ENCODE results near the gene MRPL49.

Gene MRPL49

GRCh38 chr11:65121447-65121864 lies 665 bp upstream of the MRPL49 start:
- H3K4me1 Mint-ChIP-seq: peaks cover 68% of the 10 kb centered on the region
- no peak for ATAC-seq
- H3K36me3 Mint-ChIP-seq: peaks cover 53% of the 10 kb centered on the region

GRCh38 chr11:65124480-65125196 lies 2.5 kb downstream of the MRPL49 start:
- no peak for ATAC-seq
- Mint-ChIP-seq H3K9me3 (no peaks in the 10 kb centered on the region), H3K4me1 (peaks cover 72% of the 10 kb centered on the region), H3K4me3 (no peak overlapping the region), H3K36me3 (peaks cover 63% of the 10 kb centered on the region), H3K27me3 (no peaks in the 10 kb centered on the region), H3K27ac (no peak overlapping the region)

More at GRCh38 chr11:65121447-65121864, 665 bp upstream of the MRPL49 start:
- Mint-ChIP-seq H3K27ac (peak overlapping the region; percentile 100), H3K27me3 (no peaks in the 10 kb centered on the region), H3K9me3 (no peaks in the 10 kb centered on the region), H3K4me3 (peak overlapping the region; percentile 99)

DNA sequence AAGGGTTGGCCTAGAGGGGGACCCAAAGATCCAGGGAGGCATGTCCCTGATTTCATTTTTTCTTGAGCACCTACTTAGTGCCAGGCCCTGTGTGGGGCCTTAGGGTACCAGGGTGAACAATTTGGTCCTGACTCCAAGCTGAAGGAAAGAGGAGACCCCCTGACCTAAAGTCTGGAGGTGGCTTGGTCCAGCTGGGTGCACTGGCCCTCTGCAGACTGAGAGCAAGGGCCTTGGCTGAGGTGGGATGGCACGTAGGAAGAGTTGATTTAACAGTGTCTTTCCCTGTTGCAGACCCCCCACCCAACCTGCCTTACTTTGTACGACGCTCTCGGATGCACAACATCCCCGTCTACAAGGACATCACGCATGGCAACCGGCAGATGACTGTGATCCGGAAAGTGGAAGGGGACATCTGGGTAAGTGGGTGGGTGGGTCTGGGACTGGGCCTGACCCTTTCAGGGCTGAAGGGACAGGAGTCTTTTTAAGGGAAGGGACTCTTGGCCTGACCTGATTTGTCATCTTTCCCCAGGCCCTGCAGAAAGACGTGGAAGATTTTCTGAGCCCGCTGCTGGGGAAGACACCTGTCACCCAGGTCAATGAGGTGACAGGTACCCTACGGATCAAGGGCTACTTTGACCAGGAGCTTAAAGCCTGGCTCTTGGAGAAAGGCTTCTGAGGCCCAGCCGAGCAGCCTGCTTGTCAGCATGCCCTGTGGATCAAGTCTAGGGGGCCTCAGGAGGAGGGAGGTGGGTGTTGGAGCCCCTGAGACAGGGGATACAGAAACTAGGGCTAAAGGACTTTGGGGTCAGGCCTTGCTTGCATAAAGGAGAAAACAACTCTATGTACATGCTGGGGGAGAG lies 3.3 kb downstream of the MRPL49 start:
- H3K27ac Mint-ChIP-seq: no peak overlapping the region
- H3K4me3 Mint-ChIP-seq: no peak overlapping the region
- no peaks in the 10 kb centered on the region for H3K9me3 Mint-ChIP-seq
- ATAC-seq: no peak
- no peaks in the 10 kb centered on the region for H3K27me3 Mint-ChIP-seq
- peaks cover 67% of the 10 kb centered on the region for H3K36me3 Mint-ChIP-seq
- H3K4me1 Mint-ChIP-seq: peaks cover 75% of the 10 kb centered on the region

- no peak overlapping the region for H3K4me3 Mint-ChIP-seq
- no peaks in the 10 kb centered on the region for H3K27me3 Mint-ChIP-seq
- H3K27ac Mint-ChIP-seq: peak overlapping the region; percentile 38
- no peaks in the 10 kb centered on the region for H3K9me3 Mint-ChIP-seq
- ATAC-seq: no peak
- peaks cover 62% of the 10 kb centered on the region for H3K36me3 Mint-ChIP-seq
- H3K4me1 Mint-ChIP-seq: peaks cover 75% of the 10 kb centered on the region
Measured at GRCh38 chr11:65126624-65127274, 4.6 kb downstream of the MRPL49 start.

- Mint-ChIP-seq H3K4me1 (peaks cover 77% of the 10 kb centered on the region), H3K4me3 (no peak overlapping the region), H3K9me3 (no peaks in the 10 kb centered on the region), H3K27me3 (no peaks in the 10 kb centered on the region), H3K27ac (peak overlapping the region; percentile 38), H3K36me3 (peaks cover 62% of the 10 kb centered on the region)
- ATAC-seq: no peak
Measured at GRCh38 chr11:65127473-65128181, 5.5 kb downstream of the MRPL49 start.

- no peak for ATAC-seq
- Mint-ChIP-seq H3K4me1 (peaks cover 78% of the 10 kb centered on the region), H3K36me3 (peaks cover 71% of the 10 kb centered on the region), H3K9me3 (no peaks in the 10 kb centered on the region), H3K27me3 (no peaks in the 10 kb centered on the region), H3K27ac (no peak overlapping the region), H3K4me3 (no peak overlapping the region)
Measured at GRCh38 chr11:65128182-65129145, 6.3 kb downstream of the MRPL49 start.

DNA sequence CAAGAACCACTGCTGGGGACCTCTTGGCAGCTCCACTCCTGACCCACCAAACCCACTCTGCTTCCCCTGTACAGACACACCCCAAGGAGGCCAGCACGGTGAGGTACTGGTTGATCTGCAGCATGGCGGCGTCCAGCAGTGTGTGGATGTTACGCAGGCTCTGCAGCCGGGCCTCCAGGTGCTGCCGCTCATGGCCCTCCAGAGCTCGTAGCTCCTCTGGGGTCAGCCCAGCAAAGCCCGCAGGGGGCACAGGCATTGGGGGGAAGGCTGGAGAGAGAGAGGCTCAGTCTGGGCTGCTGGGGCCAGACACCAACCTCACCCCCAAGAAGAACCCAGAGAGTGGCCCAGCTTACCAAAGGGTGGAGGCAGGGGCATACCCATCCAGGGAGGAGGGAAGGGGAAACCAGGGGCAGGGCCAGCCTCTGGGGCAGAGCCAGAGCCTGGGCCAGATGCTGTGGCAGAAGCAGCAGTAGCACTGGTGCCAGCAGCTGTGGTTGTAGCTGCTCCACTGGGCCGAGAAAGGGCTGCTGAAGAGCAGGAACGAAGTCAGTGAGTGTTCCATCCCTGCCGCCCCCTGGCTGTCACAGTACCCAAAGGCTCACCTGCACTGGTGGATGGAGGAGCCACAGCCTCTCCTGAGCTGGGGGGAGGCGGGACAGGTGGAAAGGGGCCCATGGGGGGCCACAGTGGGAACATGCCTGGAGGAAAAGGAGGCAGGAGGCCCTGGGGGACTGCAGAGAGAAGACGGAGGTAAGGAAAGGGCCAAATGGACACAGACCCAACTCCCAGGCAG lies 7.7 kb downstream of the MRPL49 start:
- Mint-ChIP-seq H3K36me3 (peaks cover 70% of the 10 kb centered on the region), H3K4me1 (peaks cover 72% of the 10 kb centered on the region), H3K4me3 (peak overlapping the region; percentile 73), H3K27ac (peak overlapping the region; percentile 98), H3K27me3 (no peaks in the 10 kb centered on the region), H3K9me3 (no peaks in the 10 kb centered on the region)
- ATAC-seq: no peak

- H3K27ac Mint-ChIP-seq: peak overlapping the region; percentile 98
- H3K4me1 Mint-ChIP-seq: peaks cover 81% of the 10 kb centered on the region
Measured at GRCh38 chr11:65130631-65131416, 8.7 kb downstream of the MRPL49 start.

GRCh38 chr11:65131417-65131776 lies 9.3 kb downstream of the MRPL49 start:
- no peak for ATAC-seq
- Mint-ChIP-seq H3K27me3 (no peaks in the 10 kb centered on the region), H3K4me3 (peak overlapping the region; percentile 94), H3K4me1 (peaks cover 85% of the 10 kb centered on the region), H3K27ac (peak overlapping the region; percentile 98), H3K36me3 (peaks cover 60% of the 10 kb centered on the region), H3K9me3 (no peaks in the 10 kb centered on the region)

More at GRCh38 chr11:65130631-65131416, 8.7 kb downstream of the MRPL49 start:
- H3K9me3 Mint-ChIP-seq: no peaks in the 10 kb centered on the region
- H3K27me3 Mint-ChIP-seq: no peaks in the 10 kb centered on the region
- no peak for ATAC-seq
- H3K4me3 Mint-ChIP-seq: peak overlapping the region; percentile 73
- H3K36me3 Mint-ChIP-seq: peaks cover 63% of the 10 kb centered on the region

GRCh38 chr11:65131895-65132237 lies 9.7 kb downstream of the MRPL49 start:
- Mint-ChIP-seq H3K27ac (peak overlapping the region; percentile 98), H3K4me1 (peaks cover 85% of the 10 kb centered on the region), H3K9me3 (no peaks in the 10 kb centered on the region), H3K4me3 (peak overlapping the region; percentile 94), H3K36me3 (peaks cover 58% of the 10 kb centered on the region), H3K27me3 (no peaks in the 10 kb centered on the region)
- ATAC-seq: no peak

GRCh38 chr11:65132238-65132987 lies 10.3 kb downstream of the MRPL49 start:
- peak overlapping the region; percentile 94 for H3K4me3 Mint-ChIP-seq
- H3K9me3 Mint-ChIP-seq: no peaks in the 10 kb centered on the region
- ATAC-seq: peak; percentile 80
- H3K4me1 Mint-ChIP-seq: peaks cover 84% of the 10 kb centered on the region
- peaks cover 53% of the 10 kb centered on the region for H3K36me3 Mint-ChIP-seq
- peak overlapping the region; percentile 98 for H3K27ac Mint-ChIP-seq
- H3K27me3 Mint-ChIP-seq: no peaks in the 10 kb centered on the region

GRCh38 chr11:65132988-65133700 lies 11.0 kb downstream of the MRPL49 start:
- Mint-ChIP-seq H3K9me3 (no peaks in the 10 kb centered on the region), H3K4me3 (peak overlapping the region; percentile 94), H3K4me1 (peaks cover 81% of the 10 kb centered on the region), H3K27me3 (no peaks in the 10 kb centered on the region), H3K27ac (peak overlapping the region; percentile 98), H3K36me3 (peaks cover 48% of the 10 kb centered on the region)
- ATAC-seq: peak; percentile 57

All from stimulated activated memory B cell treated with anti-CD40 and anti-IgM and Interleukin-4, amounts not matched to agents 10 μg/mL and 1 μg/mL and 100 μg/mL, for 72 hours (primary cell).